Measurements from ENCODE around the gene OPN1SW. TPM values are rescaled to one million over a fixed set of nuclear protein-coding genes. Genes with fewer than 3 reads are reported as not detected.

The OPN1SW gene
- polyA plus RNA-seq, 4 donors: 0.13 TPM; not detected in 3

DNA sequence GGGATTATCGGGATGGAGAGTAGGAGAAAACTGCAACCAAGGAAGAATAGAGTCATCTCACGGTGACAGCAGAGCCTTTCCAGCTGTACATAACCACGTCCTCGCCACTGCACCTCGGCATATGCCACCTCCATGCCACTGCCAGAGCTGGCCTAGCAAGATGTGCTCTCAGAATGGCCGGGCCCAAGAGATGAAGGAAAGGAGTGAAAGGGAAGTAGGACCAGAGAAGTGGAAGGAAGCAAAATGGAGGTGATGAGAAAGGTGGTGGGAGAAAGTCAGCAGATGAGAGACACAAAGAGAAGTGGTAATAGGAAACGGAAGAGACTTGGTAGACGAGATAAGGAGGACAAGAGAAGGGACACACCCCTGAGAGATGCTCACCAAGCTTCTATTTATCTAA lies 44.4 kb downstream of the OPN1SW start:
- Histone ChIP-seq H3K4me1 (ENCODE audit: control insufficient read depth in 3 of 3, insufficient read depth in 2 of 3, low read depth in 1 of 3, low read length in 2 of 3) (no peaks in the 10 kb centered on the region), H3K27me3 (ENCODE audit: control insufficient read depth in 3 of 3, insufficient read depth in 3 of 3, low read length in 3 of 3) (peaks cover 0 to 12% (median 0%) of the 10 kb centered on the region in 3 donors), H3K4me3 (ENCODE audit: low read depth in 1 of 3, low read length in 3 of 3) (no peak overlapping the region), H3K36me3 (ENCODE audit: control insufficient read depth in 3 of 3, insufficient read depth in 2 of 3, low read depth in 1 of 3, low read length in 3 of 3) (no peaks in the 10 kb centered on the region), H3K27ac (ENCODE audit: low read depth in 1 of 3, low read length in 2 of 3) (no peak overlapping the region), H3K9me3 (ENCODE audit: control insufficient read depth in 2 of 2, insufficient read depth in 1 of 2, low read depth in 1 of 2, low read length in 1 of 2) (no peaks in the 10 kb centered on the region)
- 84 to 87% (median 85%) methylated on average over 8 of the region's 8 CpGs for WGBS, 3 donors
- DNase-seq: no peak
- no peak for FAIRE-seq

DNA sequence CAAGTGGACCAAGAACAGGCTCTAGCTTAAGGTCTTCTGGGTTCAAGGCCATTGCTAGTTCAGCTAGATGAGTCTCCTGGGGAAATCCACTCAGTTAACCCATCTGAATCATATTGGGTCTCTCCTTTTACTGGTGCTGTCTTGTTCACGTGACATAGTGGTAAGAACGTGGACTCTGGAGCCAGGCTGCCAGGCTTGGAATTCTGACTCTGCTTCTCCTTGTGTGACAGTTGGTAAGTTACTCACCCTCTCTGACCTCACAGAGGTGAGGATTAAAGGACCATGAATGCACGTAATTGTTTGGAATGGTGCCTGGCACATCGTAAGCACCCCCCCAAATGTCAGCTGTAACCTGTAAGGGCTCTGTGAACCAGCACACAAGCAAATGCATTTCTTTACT lies 46.1 kb downstream of the OPN1SW start:
- Histone ChIP-seq H3K4me3 (ENCODE audit: low read depth in 1 of 3, low read length in 3 of 3) (no peak overlapping the region), H3K9me3 (ENCODE audit: control insufficient read depth in 2 of 2, insufficient read depth in 1 of 2, low read depth in 1 of 2, low read length in 1 of 2) (no peaks in the 10 kb centered on the region), H3K27me3 (ENCODE audit: control insufficient read depth in 3 of 3, insufficient read depth in 3 of 3, low read length in 3 of 3) (peaks cover 0 to 20% (median 0%) of the 10 kb centered on the region in 3 donors), H3K27ac (ENCODE audit: low read depth in 1 of 3, low read length in 2 of 3) (no peak overlapping the region), H3K36me3 (ENCODE audit: control insufficient read depth in 3 of 3, insufficient read depth in 2 of 3, low read depth in 1 of 3, low read length in 3 of 3) (no peaks in the 10 kb centered on the region), H3K4me1 (ENCODE audit: control insufficient read depth in 3 of 3, insufficient read depth in 2 of 3, low read depth in 1 of 3, low read length in 2 of 3) (no peaks in the 10 kb centered on the region)
- WGBS, 3 donors: 45 to 81% (median 64%) methylated on average over 4 of the region's 4 CpGs
- DNase-seq: peak in 1 of 2 donors; percentile 12
- no peak for FAIRE-seq

DNA sequence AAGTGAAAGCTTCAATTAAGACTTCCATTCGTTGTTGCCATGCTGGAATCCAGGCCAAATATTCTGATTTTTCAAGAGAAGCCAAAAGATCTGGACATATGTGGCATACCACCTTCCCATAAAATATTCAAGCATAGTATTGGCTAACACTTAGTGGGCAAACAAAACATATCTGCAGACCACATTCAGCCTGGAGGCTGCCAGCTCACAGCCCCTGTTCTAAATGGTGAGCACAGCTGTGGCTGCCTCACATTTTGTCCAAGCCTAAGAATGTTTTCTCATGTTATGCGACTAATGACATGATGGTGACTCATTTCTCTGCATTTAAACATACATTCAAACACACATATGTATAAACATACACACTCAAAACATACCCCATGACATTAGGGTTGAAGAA lies 47.0 kb downstream of the OPN1SW start:
- Histone ChIP-seq H3K36me3 (ENCODE audit: control insufficient read depth in 3 of 3, insufficient read depth in 2 of 3, low read depth in 1 of 3, low read length in 3 of 3) (no peaks in the 10 kb centered on the region), H3K4me3 (ENCODE audit: low read depth in 1 of 3, low read length in 3 of 3) (no peak overlapping the region), H3K27ac (ENCODE audit: low read depth in 1 of 3, low read length in 2 of 3) (no peak overlapping the region), H3K27me3 (ENCODE audit: control insufficient read depth in 3 of 3, insufficient read depth in 3 of 3, low read length in 3 of 3) (peaks cover 0 to 20% (median 0%) of the 10 kb centered on the region in 3 donors), H3K9me3 (ENCODE audit: control insufficient read depth in 2 of 2, insufficient read depth in 1 of 2, low read depth in 1 of 2, low read length in 1 of 2) (no peaks in the 10 kb centered on the region), H3K4me1 (ENCODE audit: control insufficient read depth in 3 of 3, insufficient read depth in 2 of 3, low read depth in 1 of 3, low read length in 2 of 3) (no peaks in the 10 kb centered on the region)
- FAIRE-seq: no peak
- WGBS, 3 donors: 54 to 61% (median 56%) methylated on average over 2 of the region's 2 CpGs
- DNase-seq: no peak

DNA sequence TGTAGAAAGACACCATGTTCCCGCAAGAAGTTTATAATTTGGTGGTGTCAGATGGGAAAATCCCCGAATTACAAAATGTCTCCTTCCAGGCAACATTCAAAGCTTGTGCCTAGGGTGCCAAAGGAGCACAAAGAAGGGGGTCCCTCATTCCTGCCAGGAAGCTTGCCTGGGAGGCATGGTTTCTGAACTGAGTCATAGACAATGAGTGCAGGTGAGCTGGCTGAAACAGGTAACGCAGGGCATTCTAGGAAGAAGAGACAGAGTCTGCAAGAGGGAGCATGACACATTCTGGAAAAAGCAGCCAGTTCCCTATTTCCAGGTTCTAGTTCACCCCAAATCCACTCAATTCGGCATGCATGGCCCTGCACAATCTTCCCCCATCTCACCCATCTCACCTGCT lies 48.4 kb downstream of the OPN1SW start:
- Histone ChIP-seq H3K27ac (ENCODE audit: low read depth in 1 of 3, low read length in 2 of 3) (no peak overlapping the region), H3K4me1 (ENCODE audit: control insufficient read depth in 3 of 3, insufficient read depth in 2 of 3, low read depth in 1 of 3, low read length in 2 of 3) (no peaks in the 10 kb centered on the region), H3K9me3 (ENCODE audit: control insufficient read depth in 2 of 2, insufficient read depth in 1 of 2, low read depth in 1 of 2, low read length in 1 of 2) (no peaks in the 10 kb centered on the region), H3K27me3 (ENCODE audit: control insufficient read depth in 3 of 3, insufficient read depth in 3 of 3, low read length in 3 of 3) (peaks cover 0 to 22% (median 0%) of the 10 kb centered on the region in 3 donors), H3K36me3 (ENCODE audit: control insufficient read depth in 3 of 3, insufficient read depth in 2 of 3, low read depth in 1 of 3, low read length in 3 of 3) (no peaks in the 10 kb centered on the region), H3K4me3 (ENCODE audit: low read depth in 1 of 3, low read length in 3 of 3) (no peak overlapping the region)
- FAIRE-seq: no peak
- DNase-seq: no peak
- WGBS, 3 donors: 91 to 94% (median 93%) methylated on average over 4 of the region's 4 CpGs

DNA sequence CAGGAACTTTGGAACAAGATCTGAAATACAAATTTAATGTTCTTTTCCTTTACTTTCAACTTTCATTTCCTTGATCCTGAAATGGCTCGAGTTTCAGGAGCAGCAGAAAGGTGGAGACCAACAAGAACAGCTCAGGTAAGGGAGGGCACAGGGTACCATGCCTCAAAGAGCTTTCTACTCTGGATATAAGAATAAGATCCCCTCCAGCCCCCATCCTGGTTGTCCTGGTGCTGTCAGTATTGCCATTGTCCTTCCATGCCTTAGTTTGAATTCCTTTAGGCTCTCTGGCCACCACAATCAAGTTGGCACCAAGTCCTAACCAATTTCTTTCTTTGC lies 48.9 kb downstream of the OPN1SW start:
- no peaks in the 10 kb centered on the region for H3K4me1 ChIP-seq (ENCODE audit: control insufficient read depth in 3 of 3, insufficient read depth in 2 of 3, low read depth in 1 of 3, low read length in 2 of 3)
- 17 to 46% (median 38%) methylated on average over 1 of the region's 1 CpG for WGBS, 3 donors
- no peaks in the 10 kb centered on the region for H3K9me3 ChIP-seq (ENCODE audit: control insufficient read depth in 2 of 2, insufficient read depth in 1 of 2, low read depth in 1 of 2, low read length in 1 of 2)
- H3K36me3 ChIP-seq (ENCODE audit: control insufficient read depth in 3 of 3, insufficient read depth in 2 of 3, low read depth in 1 of 3, low read length in 3 of 3): no peaks in the 10 kb centered on the region
- H3K27me3 ChIP-seq (ENCODE audit: control insufficient read depth in 3 of 3, insufficient read depth in 3 of 3, low read length in 3 of 3): peaks cover 0 to 21% (median 0%) of the 10 kb centered on the region in 3 donors
- DNase-seq (no peak), FAIRE-seq (no peak)
- H3K27ac ChIP-seq (ENCODE audit: low read depth in 1 of 3, low read length in 2 of 3): no peak overlapping the region
- H3K4me3 ChIP-seq (ENCODE audit: low read depth in 1 of 3, low read length in 3 of 3): no peak overlapping the region

DNA sequence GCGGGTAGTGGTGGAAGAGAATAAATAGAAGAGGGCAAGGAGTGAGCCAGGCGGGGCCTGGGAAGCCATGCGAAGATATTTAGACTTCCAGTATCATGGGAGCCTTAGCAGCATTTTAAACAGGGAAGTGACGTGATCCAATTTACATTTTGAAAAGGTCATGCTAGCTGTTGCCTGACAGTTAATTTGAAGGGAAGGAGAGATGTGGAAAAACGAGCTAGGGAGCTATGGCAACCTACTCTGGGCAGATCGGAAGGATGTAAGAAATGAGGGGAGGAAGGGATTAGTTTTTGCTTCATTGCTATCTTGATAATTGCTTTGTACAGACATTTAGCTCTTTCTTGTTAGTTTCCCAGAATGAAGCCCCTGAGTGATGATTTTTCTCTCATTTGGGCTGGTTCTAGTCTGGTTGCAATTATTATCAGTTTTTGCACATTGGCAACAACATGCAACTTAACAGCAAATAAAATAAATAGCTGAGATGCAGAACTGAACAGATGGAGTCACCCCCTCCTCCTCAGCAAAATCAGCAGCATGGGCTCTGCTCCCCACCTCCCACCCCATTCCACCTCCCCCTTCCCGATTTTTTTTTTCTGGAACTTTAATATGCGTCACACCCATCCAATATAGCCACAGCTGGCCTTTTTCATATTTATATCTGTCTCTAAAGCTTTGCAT lies 49.4 kb downstream of the OPN1SW start:
- 74 to 78% (median 78%) methylated on average over 8 of the region's 8 CpGs for WGBS, 3 donors
- FAIRE-seq (no peak), DNase-seq (no peak)

DNA sequence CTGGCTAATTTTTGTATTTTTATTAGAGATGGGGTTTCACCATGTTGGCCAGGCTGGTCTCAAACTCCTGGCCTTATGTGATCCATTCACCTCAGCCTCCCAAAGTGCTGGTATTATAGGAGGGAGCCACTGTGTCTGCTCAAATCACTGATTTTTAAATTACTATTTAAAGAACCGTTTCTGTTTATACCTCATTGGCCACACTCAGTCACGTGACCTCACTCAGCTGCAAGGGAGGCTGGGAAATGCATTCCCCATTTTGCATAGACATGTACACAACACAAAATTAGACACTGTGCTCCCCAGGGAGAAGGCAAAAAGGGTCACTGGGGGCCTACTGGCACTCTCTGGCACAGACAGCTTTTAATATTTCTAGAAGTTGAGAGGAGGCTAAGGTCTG lies 50.1 kb downstream of the OPN1SW start:
- Histone ChIP-seq H3K27me3 (ENCODE audit: control insufficient read depth in 3 of 3, insufficient read depth in 3 of 3, low read length in 3 of 3) (peaks cover 0 to 19% (median 0%) of the 10 kb centered on the region in 3 donors), H3K27ac (ENCODE audit: low read depth in 1 of 3, low read length in 2 of 3) (no peak overlapping the region), H3K36me3 (ENCODE audit: control insufficient read depth in 3 of 3, insufficient read depth in 2 of 3, low read depth in 1 of 3, low read length in 3 of 3) (no peaks in the 10 kb centered on the region), H3K4me1 (ENCODE audit: control insufficient read depth in 3 of 3, insufficient read depth in 2 of 3, low read depth in 1 of 3, low read length in 2 of 3) (no peaks in the 10 kb centered on the region), H3K4me3 (ENCODE audit: low read depth in 1 of 3, low read length in 3 of 3) (no peak overlapping the region), H3K9me3 (ENCODE audit: control insufficient read depth in 2 of 2, insufficient read depth in 1 of 2, low read depth in 1 of 2, low read length in 1 of 2) (no peaks in the 10 kb centered on the region)
- WGBS, 3 donors: 86 to 90% (median 86%) methylated on average over 2 of the region's 2 CpGs
- no peak for FAIRE-seq
- no peak for DNase-seq

More for the DNA sequence above, 49.4 kb downstream of the OPN1SW start:
- no peak overlapping the region for H3K27ac ChIP-seq (ENCODE audit: low read depth in 1 of 3, low read length in 2 of 3)
- no peaks in the 10 kb centered on the region for H3K36me3 ChIP-seq (ENCODE audit: control insufficient read depth in 3 of 3, insufficient read depth in 2 of 3, low read depth in 1 of 3, low read length in 3 of 3)
- H3K4me3 ChIP-seq (ENCODE audit: low read depth in 1 of 3, low read length in 3 of 3): no peak overlapping the region
- peaks cover 0 to 19% (median 0%) of the 10 kb centered on the region in 3 donors for H3K27me3 ChIP-seq (ENCODE audit: control insufficient read depth in 3 of 3, insufficient read depth in 3 of 3, low read length in 3 of 3)
- no peaks in the 10 kb centered on the region for H3K9me3 ChIP-seq (ENCODE audit: control insufficient read depth in 2 of 2, insufficient read depth in 1 of 2, low read depth in 1 of 2, low read length in 1 of 2)
- no peaks in the 10 kb centered on the region for H3K4me1 ChIP-seq (ENCODE audit: control insufficient read depth in 3 of 3, insufficient read depth in 2 of 3, low read depth in 1 of 3, low read length in 2 of 3)

DNA sequence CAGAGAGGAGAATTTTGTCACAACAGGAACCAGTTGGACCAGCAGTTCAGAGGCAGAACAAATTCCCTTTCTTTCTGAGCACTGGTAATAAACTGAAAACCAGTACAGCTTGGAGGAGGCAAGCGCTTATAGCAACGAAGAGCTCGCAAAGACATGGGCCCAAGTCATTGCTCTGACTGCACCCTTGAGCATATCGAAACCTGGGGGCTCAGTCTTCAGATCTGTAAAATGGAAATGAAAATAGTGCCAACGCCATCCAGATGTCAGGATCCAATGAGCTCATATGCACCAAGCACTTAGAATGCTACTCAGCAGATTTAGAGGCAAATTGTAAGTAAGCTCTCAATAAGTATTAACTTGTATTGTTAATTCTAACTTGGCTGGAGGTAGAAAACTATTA lies 50.9 kb downstream of the OPN1SW start:
- Histone ChIP-seq H3K27me3 (ENCODE audit: control insufficient read depth in 3 of 3, insufficient read depth in 3 of 3, low read length in 3 of 3) (peaks cover 0 to 19% (median 0%) of the 10 kb centered on the region in 3 donors), H3K27ac (ENCODE audit: low read depth in 1 of 3, low read length in 2 of 3) (no peak overlapping the region), H3K4me3 (ENCODE audit: low read depth in 1 of 3, low read length in 3 of 3) (no peak overlapping the region), H3K9me3 (ENCODE audit: control insufficient read depth in 2 of 2, insufficient read depth in 1 of 2, low read depth in 1 of 2, low read length in 1 of 2) (no peaks in the 10 kb centered on the region), H3K4me1 (ENCODE audit: control insufficient read depth in 3 of 3, insufficient read depth in 2 of 3, low read depth in 1 of 3, low read length in 2 of 3) (no peaks in the 10 kb centered on the region), H3K36me3 (ENCODE audit: control insufficient read depth in 3 of 3, insufficient read depth in 2 of 3, low read depth in 1 of 3, low read length in 3 of 3) (no peaks in the 10 kb centered on the region)
- WGBS, 3 donors: 85 to 92% (median 88%) methylated on average over 5 of the region's 5 CpGs
- DNase-seq (no peak), FAIRE-seq (no peak)
